Transverse colon (tissue), 4 donors: ENCODE results near the gene F11R.

ENCODE experiments used
- CTCF ChIP-seq, 5 experiments: fragments of 200-600 bp in 3 of 5; fragments of 450-650 bp in 2 of 5; sonication (generic) in 3 of 5; IDR thresholded peaks; 1 replicate in 2 of 5; 2 replicates in 3 of 5; pipeline ENCODE4 v1.5.1; 2016 to 2017; ENCODE audit warnings: antibody characterized with exemption in 5 of 5, inconsistent platforms in 3 of 5, mild to moderate bottlenecking in 2 of 5, moderate library complexity in 1 of 5
- EP300 ChIP-seq: sonication (generic); formaldehyde crosslinking; IDR thresholded peaks from one replicate; pipeline ENCODE4 v1.6.1; 2017; ENCODE audit warnings: antibody characterized with exemption, low read depth
- POLR2A ChIP-seq: fragments of 450-650 bp; IDR thresholded peaks from one replicate; pipeline ENCODE4 v1.6.1; 2016; ENCODE audit warnings: antibody characterized with exemption, mild to moderate bottlenecking, moderate library complexity
- POLR2AphosphoS5 ChIP-seq, 3 donors: sonication (generic); formaldehyde crosslinking; IDR thresholded peaks; one replicate each; pipeline ENCODE4 v1.6.1; 2016; ENCODE audit warnings: antibody characterized with exemption in 3 of 3

- TF ChIP-seq POLR2A (no peak), CTCF (IDR thresholded peaks at IDR 0.05) (no peak), POLR2AphosphoS5 (IDR thresholded peaks at IDR 0.05) (no peak), EP300 (no peak)
Measured at GRCh38 chr1:161008869-161009510, 12.0 kb downstream of the F11R start.
